GM12878 (cell line): ENCODE results near the gene SYNGR3. TPM values are rescaled to one million over a fixed set of nuclear protein-coding genes. Genes with fewer than 3 reads are reported as not detected.

ENCODE experiments used
- BACH1 ChIP-seq: fragments of 450-650 bp; IDR thresholded peaks from 2 replicates; pipeline ENCODE4 v1.6.1; 2017; ENCODE audit warnings: mild to moderate bottlenecking, borderline replicate concordance
- HCFC1 ChIP-seq: fragments of 150-350 bp; IDR thresholded peaks from 2 replicates; pipeline ENCODE4 v1.6.1; 2014; ENCODE audit warnings: low read length
- HDAC2 ChIP-seq: fragments of 200-600 bp; sonication (generic); IDR thresholded peaks from 2 replicates; pipeline ENCODE4 v1.6.1; 2017
- HSF1 ChIP-seq: fragments of 150-350 bp; IDR thresholded peaks from 2 replicates; pipeline ENCODE4 v1.6.1; 2014; ENCODE audit warnings: mild to moderate bottlenecking, low read depth, low read length
- JUNB ChIP-seq: IDR thresholded peaks from 2 replicates; pipeline ENCODE4 v1.6.1; 2016; ENCODE audit warnings: antibody characterized with exemption, mild to moderate bottlenecking
- MAX ChIP-seq: IDR thresholded peaks from 2 replicates; pipeline ENCODE4 v1.6.1; 2012; ENCODE audit warnings: low read depth, low read length, improper control_type of control experiment
- MLLT1 ChIP-seq: fragments of 450-650 bp; IDR thresholded peaks from 2 replicates; pipeline ENCODE4 v1.6.1; 2016; ENCODE audit warnings: mild to moderate bottlenecking
- MTA2 ChIP-seq: fragments of 450-650 bp; IDR thresholded peaks from 2 replicates; pipeline ENCODE4 v1.6.1; 2016; ENCODE audit warnings: low read depth, mild to moderate bottlenecking, moderate library complexity
- NFIC ChIP-seq: IDR thresholded peaks from 2 replicates; pipeline ENCODE4 v1.6.1; 2012; ENCODE audit warnings: low read depth, mild to moderate bottlenecking, inconsistent platforms, low read length, moderate library complexity
- NR2C2 ChIP-seq: IDR thresholded peaks from 2 replicates; pipeline ENCODE4 v1.6.1; 2011; ENCODE audit warnings: borderline replicate concordance, low read depth; ENCODE audit not compliant: control insufficient read depth, insufficient read length
- PKNOX1 ChIP-seq: fragments of 450-650 bp; IDR thresholded peaks from 2 replicates; pipeline ENCODE4 v1.6.1; 2016; ENCODE audit warnings: mild to moderate bottlenecking
- PML ChIP-seq: IDR thresholded peaks from 2 replicates; pipeline ENCODE4 v1.6.1; 2012; ENCODE audit warnings: low read length, inconsistent platforms
- POLR2A ChIP-seq: IDR thresholded peaks from 2 replicates; pipeline ENCODE4 v1.6.1; 2011; ENCODE audit warnings: low read depth, mild to moderate bottlenecking, low read length
- POLR2AphosphoS5 ChIP-seq: IDR thresholded peaks from 2 replicates; pipeline ENCODE4 v1.6.1; 2011; ENCODE audit warnings: mild to moderate bottlenecking, low read length, inconsistent platforms
- RELA ChIP-seq: fragments of 450-650 bp; IDR thresholded peaks from 2 replicates; pipeline ENCODE4 v1.8.0; 2014; ENCODE audit warnings: borderline replicate concordance; ENCODE audit not compliant: partially characterized antibody
- SRF ChIP-seq, 2 experiments: IDR thresholded peaks; 2 replicates each; pipeline ENCODE4 v1.6.1; 2011; ENCODE audit warnings: low read depth in 2 of 2, low read length in 2 of 2, mild to moderate bottlenecking in 1 of 2, moderate library complexity in 1 of 2
- SUPT20H ChIP-seq: IDR thresholded peaks from 2 replicates; pipeline ENCODE4 v1.6.1; 2011; ENCODE audit warnings: low read depth, mild to moderate bottlenecking, low read length, moderate library complexity, borderline replicate concordance; ENCODE audit not compliant: control insufficient read depth
- SUZ12 ChIP-seq: fragments of 200-600 bp; sonication (generic); IDR thresholded peaks from one replicate; pipeline ENCODE4 v1.6.1; 2018; ENCODE audit warnings: antibody characterized with exemption, mild to moderate bottlenecking; ENCODE audit not compliant: unreplicated experiment
- YBX1 ChIP-seq: fragments of 450-650 bp; IDR thresholded peaks from 2 replicates; pipeline ENCODE4 v1.6.1; 2016; ENCODE audit warnings: antibody characterized with exemption
- polyA plus RNA-seq, 11 experiments: library from polyadenylated mRNA; depleted of rRNA in 4 of 11; unstranded in 6 of 11; stranded (reverse) in 5 of 11; fragments of >200 nt; fragmentation: Nextera tagmentation in 4 of 11; fragmentation: Illumina TruSeq in 1 of 11; extraction: Ambion mirVana in 4 of 11; extraction: Trizol in 1 of 11; gene quantifications; 1 replicate in 1 of 11; 2 replicates in 10 of 11; pipeline versions ENCODE4 v1.2.1 to v1.2.3, GENCODE V29; 2011 to 2016; ENCODE audit warnings: inconsistent platforms in 2 of 11, missing spikeins in 2 of 11, low read depth in 1 of 11
- total RNA-seq, 4 experiments: library from RNA; depleted of rRNA in 3 of 4; stranded (reverse); fragments of >200 nt in 3 of 4; fragmentation: Illumina TruSeq in 1 of 4; extraction: Trizol in 1 of 4; gene quantifications; 2 replicates each; pipeline versions ENCODE4 v1.2.1 to v1.2.3, GENCODE V29; 2013 to 2021
- TF ChIP-seq, protein P1 (sequence below): IDR thresholded peaks from 2 replicates; pipeline ENCODE4 v1.6.1; 2011; ENCODE audit warnings: borderline replicate concordance, low read depth, mild to moderate bottlenecking, moderate library complexity, mixed read lengths, low read length; ENCODE audit not compliant: insufficient read depth; ENCODE audit errors: extremely low read length
- TF ChIP-seq, protein P2 (sequence below): fragments of 450-650 bp; IDR thresholded peaks from 2 replicates; pipeline ENCODE4 v1.6.1; 2017; ENCODE audit warnings: mild to moderate bottlenecking
- TF ChIP-seq, protein P3 (sequence below): IDR thresholded peaks from 2 replicates; pipeline ENCODE4 v1.6.1; 2011; ENCODE audit warnings: mild to moderate bottlenecking, low read depth, low read length, moderate library complexity; ENCODE audit not compliant: insufficient replicate concordance

Gene SYNGR3
- total and polyA plus RNA-seq, 10 of the 15 experiments (the other 5 are each of a cell fraction or from before 2014, with no cell fraction given) = 1.2 to 18.1 (median 6.6) TPM

- TF ChIP-seq YBX1 (no peak), MAX (peak; percentile 75), HSF1 (no peak), PKNOX1 (no peak; the same call in 1 of the 2 replicates), JUNB (no peak), PML (no peak), HDAC2 (no peak), NFIC (no peak), SUZ12 (no peak), MTA2 (no peak), POLR2A (peak; percentile 84), MLLT1 (no peak), NR2C2 (no peak), SRF (IDR thresholded peaks at IDR 0.05; ENCODE audit: low read depth in 2 of 2, low read length in 2 of 2) (no peak), RELA (peak; percentile 78), SUPT20H (no peak), POLR2AphosphoS5 (peak; percentile 18; the same call in 1 of the 2 replicates), BACH1 (peak; percentile 57), HCFC1 (no peak)
- TF ChIP-seq, protein P1, sequence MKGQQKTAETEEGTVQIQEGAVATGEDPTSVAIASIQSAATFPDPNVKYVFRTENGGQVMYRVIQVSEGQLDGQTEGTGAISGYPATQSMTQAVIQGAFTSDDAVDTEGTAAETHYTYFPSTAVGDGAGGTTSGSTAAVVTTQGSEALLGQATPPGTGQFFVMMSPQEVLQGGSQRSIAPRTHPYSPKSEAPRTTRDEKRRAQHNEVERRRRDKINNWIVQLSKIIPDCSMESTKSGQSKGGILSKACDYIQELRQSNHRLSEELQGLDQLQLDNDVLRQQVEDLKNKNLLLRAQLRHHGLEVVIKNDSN = no peak
- TF ChIP-seq, protein P2, sequence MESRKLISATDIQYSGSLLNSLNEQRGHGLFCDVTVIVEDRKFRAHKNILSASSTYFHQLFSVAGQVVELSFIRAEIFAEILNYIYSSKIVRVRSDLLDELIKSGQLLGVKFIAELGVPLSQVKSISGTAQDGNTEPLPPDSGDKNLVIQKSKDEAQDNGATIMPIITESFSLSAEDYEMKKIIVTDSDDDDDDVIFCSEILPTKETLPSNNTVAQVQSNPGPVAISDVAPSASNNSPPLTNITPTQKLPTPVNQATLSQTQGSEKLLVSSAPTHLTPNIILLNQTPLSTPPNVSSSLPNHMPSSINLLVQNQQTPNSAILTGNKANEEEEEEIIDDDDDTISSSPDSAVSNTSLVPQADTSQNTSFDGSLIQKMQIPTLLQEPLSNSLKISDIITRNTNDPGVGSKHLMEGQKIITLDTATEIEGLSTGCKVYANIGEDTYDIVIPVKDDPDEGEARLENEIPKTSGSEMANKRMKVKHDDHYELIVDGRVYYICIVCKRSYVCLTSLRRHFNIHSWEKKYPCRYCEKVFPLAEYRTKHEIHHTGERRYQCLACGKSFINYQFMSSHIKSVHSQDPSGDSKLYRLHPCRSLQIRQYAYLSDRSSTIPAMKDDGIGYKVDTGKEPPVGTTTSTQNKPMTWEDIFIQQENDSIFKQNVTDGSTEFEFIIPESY = peak; percentile 48; the same call in 1 of the 2 replicates
- TF ChIP-seq, protein P3, sequence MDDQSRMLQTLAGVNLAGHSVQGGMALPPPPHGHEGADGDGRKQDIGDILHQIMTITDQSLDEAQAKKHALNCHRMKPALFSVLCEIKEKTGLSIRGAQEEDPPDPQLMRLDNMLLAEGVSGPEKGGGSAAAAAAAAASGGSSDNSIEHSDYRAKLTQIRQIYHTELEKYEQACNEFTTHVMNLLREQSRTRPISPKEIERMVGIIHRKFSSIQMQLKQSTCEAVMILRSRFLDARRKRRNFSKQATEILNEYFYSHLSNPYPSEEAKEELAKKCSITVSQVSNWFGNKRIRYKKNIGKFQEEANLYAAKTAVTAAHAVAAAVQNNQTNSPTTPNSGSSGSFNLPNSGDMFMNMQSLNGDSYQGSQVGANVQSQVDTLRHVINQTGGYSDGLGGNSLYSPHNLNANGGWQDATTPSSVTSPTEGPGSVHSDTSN = no peak
Measured at GRCh38 chr16:1991948-1992703, 2.4 kb downstream of the SYNGR3 start (continued).
